ENCODE results near the gene KCNMA1.

The KCNMA1 gene

GRCh38 chr10:77631241-77631640, 6.4 kb downstream of the KCNMA1 start:
- no peak for DNase-seq

- no peak for DNase-seq
Measured at GRCh38 chr10:77630507-77630848, 7.1 kb downstream of the KCNMA1 start.

GRCh38 chr10:77629775-77630506, 7.7 kb downstream of the KCNMA1 start:
- DNase-seq: no peak

GRCh38 chr10:77628906-77629730, 8.5 kb downstream of the KCNMA1 start:
- no peak for DNase-seq

DNA sequence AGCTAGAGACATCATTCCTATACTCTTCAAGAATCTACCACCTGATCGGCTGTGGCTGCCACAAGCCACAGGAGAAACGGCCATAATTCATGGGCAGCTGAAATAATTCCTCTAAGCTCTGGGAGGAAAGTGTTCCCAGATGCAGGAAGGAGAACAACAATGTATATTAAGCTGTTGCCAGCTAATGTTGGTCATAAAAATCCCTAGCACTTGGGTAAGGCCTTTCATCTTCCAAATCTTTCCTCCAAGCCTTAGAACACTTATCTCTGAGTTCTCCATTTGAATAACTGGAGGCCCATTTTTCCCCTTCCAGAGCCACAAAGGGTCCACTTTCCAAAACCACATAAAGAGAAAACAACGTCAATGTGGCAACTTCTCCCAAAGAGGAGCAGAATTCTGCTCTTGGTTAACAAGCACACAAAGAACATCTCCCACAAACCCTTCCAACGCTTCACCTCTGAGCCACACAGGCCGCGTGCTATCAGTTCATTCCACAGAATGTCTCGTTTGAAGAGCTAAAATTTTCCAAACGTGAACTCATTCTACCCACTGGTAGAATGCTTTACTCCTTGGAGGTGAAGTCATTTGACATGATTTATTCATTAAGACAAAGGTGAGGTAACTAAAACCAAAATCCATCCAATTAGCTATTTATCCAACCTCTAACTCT, 11.2 kb downstream of the KCNMA1 start:
- DNase-seq: no peak

- no peak for DNase-seq
Measured at GRCh38 chr10:77625379-77625778, 12.2 kb downstream of the KCNMA1 start.

- DNase-seq: no peak
Measured at GRCh38 chr10:77622889-77623291, 14.7 kb downstream of the KCNMA1 start.

DNA sequence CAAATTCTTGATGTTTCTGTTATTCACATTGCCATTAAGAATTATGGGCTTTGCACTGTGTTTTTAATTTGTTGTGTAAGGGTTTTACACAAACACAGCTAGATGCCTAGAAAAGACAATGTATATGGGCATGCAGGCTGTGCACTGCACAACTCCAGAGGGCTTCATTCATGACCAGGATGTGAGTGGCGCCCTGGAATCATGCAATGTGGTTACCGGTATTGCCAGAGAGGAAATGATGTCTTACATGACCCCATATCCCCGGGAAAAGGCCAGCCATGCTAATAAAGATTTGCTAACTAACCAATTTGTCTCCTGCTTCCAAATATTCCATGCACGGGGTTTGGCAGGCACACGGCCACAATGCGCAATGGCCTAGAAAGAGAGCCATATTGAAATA, 16.9 kb downstream of the KCNMA1 start:
- DNase-seq: no peak

- no peak for DNase-seq
Measured at GRCh38 chr10:77619964-77620703, 17.5 kb downstream of the KCNMA1 start.

GRCh38 chr10:77618117-77618516, 19.5 kb downstream of the KCNMA1 start:
- DNase-seq: no peak

DNA sequence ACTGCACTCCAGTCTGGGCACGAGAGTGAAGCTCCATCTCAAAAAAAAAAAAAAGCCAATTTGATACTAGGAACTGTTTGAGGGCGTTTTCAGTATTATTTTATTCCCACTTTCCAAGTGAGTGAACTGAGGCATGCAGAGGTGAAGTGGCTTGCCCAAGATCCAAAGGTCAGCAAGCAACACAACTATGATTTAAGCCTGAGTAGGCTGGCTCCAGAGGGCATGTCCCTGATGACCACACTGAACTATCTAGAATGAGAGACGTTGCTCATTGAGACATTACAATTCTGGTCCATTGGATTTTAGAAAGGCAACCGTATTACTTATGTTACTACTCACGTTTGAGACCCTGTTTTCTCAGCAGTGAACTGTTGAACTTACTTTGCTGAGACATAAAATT, 20.8 kb downstream of the KCNMA1 start:
- DNase-seq: no peak

- no peak for DNase-seq
Measured at GRCh38 chr10:77614778-77615625, 22.6 kb downstream of the KCNMA1 start.

DNA sequence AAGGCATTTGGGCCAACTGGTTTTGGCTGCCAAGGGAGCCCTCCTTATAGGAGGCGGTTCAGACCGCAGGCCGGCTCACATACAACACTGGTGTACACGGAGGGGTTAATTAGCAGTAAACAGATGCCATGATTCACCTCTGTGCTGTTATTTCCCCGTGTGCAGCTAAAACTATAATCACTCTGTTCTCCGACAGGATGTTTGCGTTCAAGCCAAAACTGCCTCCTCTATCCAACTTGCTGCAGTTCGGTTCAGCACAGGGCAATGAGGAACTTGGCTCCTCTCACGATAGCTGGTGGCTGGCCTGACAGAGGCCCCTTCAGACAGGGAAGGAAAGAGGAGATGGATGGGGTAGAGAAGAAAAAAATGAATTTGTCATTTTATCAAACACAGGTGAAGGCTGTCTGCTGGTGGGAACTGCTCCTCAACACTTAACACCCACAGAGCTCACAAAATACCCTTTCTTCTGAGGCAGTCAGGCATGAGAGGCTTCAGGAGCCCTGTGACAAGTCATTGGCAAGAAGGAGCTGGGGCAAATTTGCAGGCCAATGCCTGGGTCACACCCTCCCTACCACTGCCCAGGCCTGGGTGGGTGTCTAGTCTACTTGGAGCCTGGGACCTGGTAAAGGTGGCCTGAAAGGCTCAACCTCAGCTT, 24.0 kb downstream of the KCNMA1 start:
- DNase-seq: no peak

DNA sequence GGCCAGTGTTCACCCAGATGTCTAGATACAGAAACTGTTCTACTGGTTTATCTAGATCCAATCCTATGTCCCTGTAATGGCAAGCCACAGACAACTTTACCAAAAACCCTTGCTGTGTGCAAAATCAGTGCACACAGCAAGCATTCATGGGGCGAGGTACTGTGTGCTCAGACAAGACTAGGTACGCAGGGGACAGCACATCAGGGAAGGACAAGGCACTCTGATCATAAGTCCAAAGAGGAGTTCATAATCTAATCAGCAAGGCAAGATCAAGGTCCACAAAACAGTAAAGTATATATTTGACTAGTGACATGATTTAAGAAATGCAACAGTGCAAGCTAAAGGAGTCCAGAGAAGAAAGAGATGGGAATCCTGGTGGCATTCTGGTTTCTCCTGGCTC, 25.9 kb downstream of the KCNMA1 start:
- no peak for DNase-seq

- DNase-seq: no peak
Measured at GRCh38 chr10:77611221-77611620, 26.4 kb downstream of the KCNMA1 start.

DNA sequence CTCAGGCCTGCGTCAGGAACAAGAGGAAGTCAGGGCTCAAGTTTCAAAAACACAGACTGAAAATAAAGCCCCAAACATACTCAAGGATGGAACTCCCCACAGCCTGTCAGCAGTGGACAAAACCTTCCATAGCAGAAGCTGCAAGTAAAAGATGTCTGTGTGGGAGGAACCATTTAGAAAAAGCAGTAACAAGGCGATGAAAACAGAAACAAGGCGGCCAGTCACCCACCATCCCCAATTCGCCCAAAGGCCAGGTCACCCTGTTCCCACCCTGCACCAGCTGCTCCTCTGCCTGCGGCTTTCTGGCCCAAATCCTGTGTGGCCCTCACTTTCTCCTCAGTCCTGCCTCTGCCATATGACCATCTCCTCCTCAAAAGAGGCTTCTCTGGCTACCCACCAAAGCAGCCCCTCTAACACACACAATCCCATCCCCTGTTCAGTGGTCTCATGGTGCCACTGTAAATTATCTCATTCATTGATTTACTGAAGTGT, 27.8 kb downstream of the KCNMA1 start:
- no peak for DNase-seq

- no peak for DNase-seq
Measured at GRCh38 chr10:77608281-77608680, 29.3 kb downstream of the KCNMA1 start.

DNA sequence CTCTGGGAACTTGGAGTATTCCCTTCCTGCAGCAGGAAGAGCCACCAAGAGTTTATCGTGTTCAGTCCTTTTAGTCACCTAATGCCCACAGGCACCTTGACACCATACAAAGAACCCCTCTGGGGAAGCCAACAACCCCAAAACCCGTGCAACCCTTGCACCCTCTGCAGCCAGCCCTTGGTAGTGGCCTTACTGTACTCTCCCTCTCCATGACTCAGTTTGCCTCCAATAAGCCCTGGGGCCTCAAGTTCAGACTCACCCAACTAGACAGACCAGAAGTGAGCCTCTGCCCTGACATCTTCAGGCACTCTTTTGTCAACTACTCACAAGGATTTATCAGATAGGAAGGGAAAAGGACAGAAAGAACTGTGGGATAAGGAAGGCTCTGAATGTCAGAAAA, 30.9 kb downstream of the KCNMA1 start:
- no peak for DNase-seq

DNA sequence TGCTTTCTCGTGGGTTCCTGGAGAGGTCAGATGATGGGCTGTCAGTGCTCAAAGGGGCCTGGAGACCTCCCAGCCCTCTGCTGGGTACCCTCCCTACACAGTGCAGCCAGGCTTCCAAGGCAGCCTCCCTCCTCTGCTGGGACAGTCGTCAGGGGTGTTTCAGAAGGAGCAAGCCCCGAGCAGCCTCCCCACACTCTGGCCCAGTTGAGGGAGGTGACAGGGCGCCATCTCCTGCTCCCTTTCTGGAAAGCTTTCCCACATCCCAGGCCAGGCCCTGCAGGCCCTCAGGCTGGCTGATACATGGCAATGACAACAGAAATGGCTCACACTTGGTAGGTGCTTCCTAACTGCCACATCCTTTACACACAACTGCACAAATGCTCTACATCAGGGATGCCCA, 32.1 kb downstream of the KCNMA1 start:
- DNase-seq: peak; percentile 9

DNA sequence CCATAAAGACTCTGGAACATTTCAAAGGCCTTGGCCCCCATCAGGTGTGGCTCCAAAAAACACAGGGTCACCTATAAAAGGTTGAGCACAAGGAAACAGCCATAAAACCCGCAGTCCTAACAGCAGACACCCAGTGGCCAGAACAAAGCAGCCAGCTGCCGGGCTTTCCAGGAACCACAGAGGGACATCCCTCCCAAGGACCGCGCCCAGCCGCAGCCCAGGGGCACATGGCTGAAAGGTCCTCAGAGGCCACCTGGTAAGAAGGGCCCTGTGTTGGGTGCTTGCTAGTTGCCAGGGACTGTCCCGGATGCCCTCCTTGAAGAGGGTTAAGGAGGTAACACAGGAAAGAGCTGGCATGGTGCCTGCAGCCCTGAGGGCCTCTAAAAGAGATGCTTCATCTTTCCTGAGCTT, 32.7 kb downstream of the KCNMA1 start:
- DNase-seq: no peak

DNA sequence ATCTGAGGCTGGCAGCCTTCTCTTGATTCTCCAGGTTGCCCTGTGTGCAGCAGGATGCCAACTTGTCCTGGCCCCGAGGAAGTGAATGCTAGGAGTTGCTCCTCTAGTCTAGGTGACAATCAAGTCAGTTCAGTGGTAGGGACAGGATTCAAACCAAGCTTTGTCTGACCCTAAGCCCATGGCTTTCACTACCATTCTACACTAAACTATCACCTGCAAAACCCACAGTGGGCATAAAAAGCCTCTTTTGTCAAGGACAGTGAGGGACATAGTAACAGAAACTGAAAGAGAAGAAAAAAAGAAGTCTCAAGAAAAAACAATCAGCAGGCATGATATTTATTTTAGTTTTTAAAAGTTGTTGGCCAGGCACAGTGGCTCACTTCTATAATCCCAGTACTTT, 33.5 kb downstream of the KCNMA1 start:
- DNase-seq: no peak

- peak; percentile 56 for DNase-seq
Measured at GRCh38 chr10:77603534-77603927, 34.1 kb downstream of the KCNMA1 start.
